PC-3 (cell line): Measurements from ENCODE around the gene GLI3. TPM values are rescaled to one million over a fixed set of nuclear protein-coding genes. Genes with fewer than 3 reads are reported as not detected.

Source experiments
- ATAC-seq: fragments of 200-7000 bp; cut with Tn5 transposase; 2 replicates; pipeline ENCODE4 v1.9.1; 2020; ENCODE audit warnings: mild to moderate bottlenecking, moderate library complexity
- BruUV-seq: library from RNA; stranded (reverse); fragments of 400-500 nt; replicated peaks from 2 replicates; lab custom pipeline; 2021; lab: Mats Ljungman, UMichigan
- CTCF ChIA-PET: fragments of 300-600 bp; sonication (Branson Sonifier 250); formaldehyde crosslinking; loops from one replicate; lab custom pipeline; 2022; ENCODE audit warnings: antibody characterized with exemption; lab: Charles Lee
- POLR2A ChIA-PET: fragments of 300-600 bp; sonication (Branson Sonifier 250); formaldehyde crosslinking; loops from one replicate; lab custom pipeline; 2022; ENCODE audit warnings: antibody characterized with exemption; ENCODE audit not compliant: unreplicated experiment; lab: Charles Lee
- DNase-seq: peaks from one replicate; pipeline ENCODE4 v3.0.0-alpha.2; 2015
- H2AFZ ChIP-seq: fragments of 300-600 bp; sonication (generic); 2 replicates; pipeline ENCODE4 v1.6.0; 2016; ENCODE audit warnings: antibody characterized with exemption, low read length
- H3F3A ChIP-seq: fragments of 300-600 bp; sonication (generic); one replicate; pipeline ENCODE4 v1.6.0; 2017; ENCODE audit warnings: antibody characterized with exemption, low read length, control low read depth, mild to moderate bottlenecking; ENCODE audit not compliant: unreplicated experiment
- H3K27ac ChIP-seq: fragments of 300-600 bp; sonication (generic); 2 replicates; pipeline ENCODE4 v1.5.1; 2016; ENCODE audit warnings: mild to moderate bottlenecking, low read length
- H3K27me3 ChIP-seq: fragments of 300-600 bp; sonication (generic); 2 replicates; pipeline ENCODE4 v1.6.1; 2016; ENCODE audit warnings: low read length, mixed read lengths
- H3K36me3 ChIP-seq: fragments of 300-600 bp; sonication (generic); 2 replicates; pipeline ENCODE4 v1.6.1; 2016; ENCODE audit warnings: low read depth, mixed run types, low read length, mixed read lengths
- H3K4me1 ChIP-seq: fragments of 300-600 bp; sonication (generic); 2 replicates; pipeline ENCODE4 v1.5.1; 2016; ENCODE audit warnings: low read length; ENCODE audit not compliant: insufficient read depth
- H3K4me2 ChIP-seq: fragments of 300-600 bp; sonication (generic); 2 replicates; pipeline ENCODE4 v1.6.0; 2016; ENCODE audit warnings: low read length
- H3K4me3 ChIP-seq: fragments of 300-600 bp; sonication (generic); 2 replicates; pipeline ENCODE4 v1.5.1; 2016; ENCODE audit warnings: mild to moderate bottlenecking, low read length, mixed read lengths
- H3K79me2 ChIP-seq: fragments of 300-600 bp; sonication (generic); 2 replicates; pipeline ENCODE4 v1.6.1; 2017; ENCODE audit warnings: low read length, mixed read lengths
- H3K9ac ChIP-seq: fragments of 300-600 bp; sonication (generic); 2 replicates; pipeline ENCODE4 v1.6.0; 2016; ENCODE audit warnings: mild to moderate bottlenecking, low read length
- H3K9me2 ChIP-seq: fragments of 300-600 bp; sonication (generic); replicated peaks from 2 replicates; pipeline ENCODE4 v1.6.1; 2016; ENCODE audit warnings: mixed run types, low read length, mixed read lengths
- H3K9me3 ChIP-seq: fragments of 300-600 bp; sonication (generic); 2 replicates; pipeline ENCODE4 v1.6.1; 2016; ENCODE audit warnings: low read length, mixed read lengths
- H4K20me1 ChIP-seq: fragments of 300-600 bp; sonication (generic); 2 replicates; pipeline ENCODE4 v1.6.1; 2016; ENCODE audit warnings: low read length, mixed read lengths
- CTCF ChIP-seq: fragments of 300-600 bp; sonication (generic); conservative IDR thresholded peaks from 2 replicates; pipeline ENCODE4 v1.5.1; 2017; ENCODE audit warnings: antibody characterized with exemption, low read depth, mild to moderate bottlenecking, low read length
- EZH2 ChIP-seq: fragments of 300-600 bp; sonication (generic); IDR thresholded peaks from one replicate; pipeline ENCODE4 v1.6.1; 2017; ENCODE audit warnings: antibody characterized with exemption, mild to moderate bottlenecking, low read length; ENCODE audit not compliant: unreplicated experiment
- EZH2phosphoT487 ChIP-seq: fragments of 300-600 bp; sonication (generic); IDR thresholded peaks from 2 replicates; pipeline ENCODE4 v1.6.1; 2018; ENCODE audit warnings: mild to moderate bottlenecking, antibody characterized with exemption, low read length, borderline replicate concordance
- intact Hi-C: fragments of 100-400 bp; cut with micrococcal nuclease; formaldehyde crosslinking; loops from 2 replicates; pipeline ENCODE4 v1.9.0; 2023
- total RNA-seq: library from RNA; depleted of rRNA; stranded (reverse); fragments of >200 nt; gene quantifications from 2 replicates; pipeline ENCODE4 v1.2.3, GENCODE V29; 2014

GLI3 gene
- total RNA-seq, 1 experiment from 2014 or later: 3.5 TPM

GRCh38 chr7:42071372-42072261 lies 165.4 kb downstream of the GLI3 start:
- Histone ChIP-seq H3K4me3 (no peak overlapping the region), H3K27ac (no peak overlapping the region), H3K9me2 (no peaks in the 10 kb centered on the region), H3K9me3 (no peaks in the 10 kb centered on the region), H2AFZ (no peak overlapping the region), H3F3A (peaks cover 4% of the 10 kb centered on the region), H3K79me2 (no peaks in the 10 kb centered on the region), H3K9ac (no peak overlapping the region), H3K4me1 (peaks cover 25% of the 10 kb centered on the region), H4K20me1 (no peaks in the 10 kb centered on the region), H3K4me2 (no peak overlapping the region), H3K36me3 (no peaks in the 10 kb centered on the region), H3K27me3 (no peaks in the 10 kb centered on the region)
- ChIA-PET POLR2A (no interaction called here), CTCF (interaction anchor here (0.6 to 1.2 kb wide), 2 partner anchors 94 to 138 kb away, joined by 3 to 4 read pairs; no protein-coding TSS in a partner anchor)
- no peak for TF ChIP-seq EZH2
- TF ChIP-seq EZH2phosphoT487: no peak
- no peak for TF ChIP-seq CTCF
- BruUV-seq: no TSS peak
- intact Hi-C loops: no loop called here
- ATAC-seq (no peak), DNase-seq (no peak)

- H3K9me2 ChIP-seq: no peaks in the 10 kb centered on the region
- peak overlapping the region; percentile 78 for H3K27ac ChIP-seq
- ATAC-seq: peak; percentile 90
- peak; percentile 92 for DNase-seq
- TF ChIP-seq CTCF (no peak), EZH2phosphoT487 (no peak), EZH2 (no peak)
- H3K4me1 ChIP-seq: peaks cover 25% of the 10 kb centered on the region
- H3K9me3 ChIP-seq: no peaks in the 10 kb centered on the region
- H3F3A ChIP-seq: peaks cover 4% of the 10 kb centered on the region
- no peaks in the 10 kb centered on the region for H3K27me3 ChIP-seq
- no peaks in the 10 kb centered on the region for H4K20me1 ChIP-seq
- intact Hi-C loops: loop anchor here (1.0 kb wide), 1 partner anchor 23 kb away; no protein-coding TSS in a partner anchor
- no peaks in the 10 kb centered on the region for H3K36me3 ChIP-seq
- BruUV-seq: no TSS peak
- H2AFZ ChIP-seq: no peak overlapping the region
- peak overlapping the region; percentile 39 for H3K4me2 ChIP-seq
- H3K79me2 ChIP-seq: no peaks in the 10 kb centered on the region
- ChIA-PET CTCF (no interaction called here), POLR2A (no interaction called here)
- H3K4me3 ChIP-seq: no peak overlapping the region
- H3K9ac ChIP-seq: no peak overlapping the region; the same call in 1 of the 2 replicates
These were observed 166.9 kb downstream of the GLI3 start for GRCh38 chr7:42070068-42070467.

- CTCF ChIA-PET: no interaction called here
These were observed 167.4 kb downstream of the GLI3 start for GRCh38 chr7:42069590-42069989.

More at GRCh38 chr7:42069590-42069989, 167.4 kb downstream of the GLI3 start:
- H3K9me3 ChIP-seq: no peaks in the 10 kb centered on the region
- TF ChIP-seq EZH2 (no peak), CTCF (no peak), EZH2phosphoT487 (no peak)
- no peaks in the 10 kb centered on the region for H3K9me2 ChIP-seq
- H3K79me2 ChIP-seq: no peaks in the 10 kb centered on the region
- no peaks in the 10 kb centered on the region for H3K27me3 ChIP-seq
- no peak overlapping the region for H2AFZ ChIP-seq
- H3K9ac ChIP-seq: no peak overlapping the region; the same call in 1 of the 2 replicates
- POLR2A ChIA-PET: no interaction called here
- intact Hi-C loops: no loop called here
- ATAC-seq (no peak), DNase-seq (no peak)
- no peak overlapping the region for H3K4me3 ChIP-seq
- TSS peak; percentile 6 for BruUV-seq
- peaks cover 25% of the 10 kb centered on the region for H3K4me1 ChIP-seq
- H3K27ac ChIP-seq: peak overlapping the region; percentile 78
- peaks cover 4% of the 10 kb centered on the region for H3F3A ChIP-seq
- H4K20me1 ChIP-seq: no peaks in the 10 kb centered on the region
- no peaks in the 10 kb centered on the region for H3K36me3 ChIP-seq
- peak overlapping the region; percentile 39 for H3K4me2 ChIP-seq
